Neural progenitor cell (in vitro differentiated cells): Measurements from ENCODE around the gene MX2. TPM values are rescaled to one million over a fixed set of nuclear protein-coding genes. Genes with fewer than 3 reads are reported as not detected.

ENCODE experiments used
- DNase-seq: peaks from one replicate; pipeline ENCODE4 v3.0.0-alpha.2; 2016; ENCODE audit warnings: low spot score
- H2AFZ ChIP-seq: fragments of 200-600 bp; sonication (generic); replicated peaks from 2 replicates; pipeline ENCODE4 v1.6.1; 2016; ENCODE audit warnings: antibody characterized with exemption
- H3F3A ChIP-seq: fragments of 200-600 bp; sonication (generic); 2 replicates; pipeline ENCODE4 v1.6.1; 2016; ENCODE audit warnings: antibody characterized with exemption, low read depth
- H3K27ac ChIP-seq: fragments of 200-600 bp; sonication (generic); 2 replicates; pipeline ENCODE4 v1.5.1; 2016; ENCODE audit warnings: mild to moderate bottlenecking
- H3K27me3 ChIP-seq: fragments of 200-600 bp; sonication (generic); 2 replicates; pipeline ENCODE4 v1.6.1; 2016; ENCODE audit warnings: mild to moderate bottlenecking, moderate library complexity
- H3K36me3 ChIP-seq: fragments of 200-600 bp; sonication (generic); 2 replicates; pipeline ENCODE4 v1.5.1; 2016
- H3K4me1 ChIP-seq: fragments of 200-600 bp; sonication (generic); 2 replicates; pipeline ENCODE4 v1.6.1; 2016; ENCODE audit warnings: mixed run types
- H3K4me2 ChIP-seq: fragments of 200-600 bp; sonication (generic); 2 replicates; pipeline ENCODE4 v1.6.1; 2016
- H3K4me3 ChIP-seq: fragments of 200-600 bp; sonication (generic); 2 replicates; pipeline ENCODE4 v1.5.1; 2016
- H3K79me2 ChIP-seq: fragments of 200-600 bp; sonication (generic); 2 replicates; pipeline ENCODE4 v1.6.1; 2016; ENCODE audit warnings: low read depth
- H3K9ac ChIP-seq: fragments of 200-600 bp; sonication (generic); 2 replicates; pipeline ENCODE4 v1.6.1; 2016
- H3K9me3 ChIP-seq: fragments of 200-600 bp; sonication (generic); 2 replicates; pipeline ENCODE4 v1.5.1; 2016; ENCODE audit warnings: low read depth
- H4K20me1 ChIP-seq: fragments of 200-600 bp; sonication (generic); 2 replicates; pipeline ENCODE4 v1.6.1; 2016; ENCODE audit warnings: low read depth
- H3K27ac Mint-ChIP-seq: 3 replicates; pipeline ENCODE4 v1.8.0; 2021; ENCODE audit warnings: mixed read lengths
- H3K27me3 Mint-ChIP-seq: 2 replicates; pipeline ENCODE4 v1.8.0; 2022; ENCODE audit warnings: low read depth, mild to moderate bottlenecking, inconsistent platforms, moderate library complexity, mixed read lengths; ENCODE audit not compliant: insufficient read depth
- H3K36me3 Mint-ChIP-seq: 3 replicates; pipeline ENCODE4 v1.8.0; 2021; ENCODE audit warnings: mixed read lengths
- H3K4me1 Mint-ChIP-seq: 3 replicates; pipeline ENCODE4 v1.8.0; 2021; ENCODE audit warnings: mixed read lengths
- H3K4me3 Mint-ChIP-seq: 3 replicates; pipeline ENCODE4 v1.8.0; 2021; ENCODE audit warnings: mild to moderate bottlenecking, moderate library complexity, mixed read lengths
- H3K9me3 Mint-ChIP-seq: 3 replicates; pipeline ENCODE4 v1.8.0; 2020; ENCODE audit warnings: mixed read lengths
- EZH2 ChIP-seq: fragments of 200-600 bp; sonication (generic); IDR thresholded peaks from 2 replicates; pipeline ENCODE4 v1.6.1; 2017; ENCODE audit warnings: antibody characterized with exemption, mild to moderate bottlenecking, moderate library complexity
- EZH2phosphoT487 ChIP-seq: fragments of 200-600 bp; sonication (generic); IDR thresholded peaks from 2 replicates; pipeline ENCODE4 v1.6.1; 2017; ENCODE audit warnings: antibody characterized with exemption
- total RNA-seq: library from RNA; depleted of rRNA; stranded (reverse); fragments of >200 nt; gene quantifications from 2 replicates; pipeline ENCODE4 v1.2.3, GENCODE V29; 2015; ENCODE audit warnings: low replicate concordance
- TF ChIP-seq, protein P1 (sequence below): fragments of 200-600 bp; sonication (generic); IDR thresholded peaks from 2 replicates; pipeline ENCODE4 v1.5.1; 2017; ENCODE audit warnings: antibody characterized with exemption, mild to moderate bottlenecking

The MX2 gene
- total RNA-seq, 1 donor from 2014 or later, result 3.3 TPM

DNA sequence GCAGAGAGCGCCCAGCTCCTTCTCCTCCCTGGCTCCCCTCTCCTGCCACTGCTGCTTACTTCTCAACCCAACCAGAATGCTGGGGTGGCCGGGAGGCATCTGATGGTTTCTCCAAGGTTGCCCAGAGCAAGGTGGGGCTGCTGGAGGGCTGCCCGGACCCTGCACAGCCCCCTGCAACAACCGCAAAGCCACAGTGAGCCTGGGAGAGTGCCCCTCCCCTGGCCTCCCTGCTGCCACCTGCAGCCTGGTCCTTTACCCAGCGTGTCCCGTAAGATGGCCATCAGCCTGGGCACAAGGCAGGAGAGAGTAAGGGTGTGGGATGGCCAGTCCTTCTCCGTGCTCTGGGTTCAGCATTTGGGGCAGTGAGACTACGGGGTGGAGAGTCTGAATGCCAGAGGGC, 17.0 kb downstream of the MX2 start:
- H4K20me1 ChIP-seq, result no peaks in the 10 kb centered on the region
- no peaks in the 10 kb centered on the region for H3K9me3 ChIP-seq
- H2AFZ ChIP-seq, result no peak overlapping the region
- H3K9me3 Mint-ChIP-seq, result peaks cover 5% of the 10 kb centered on the region
- DNase-seq, result no peak
- H3K4me3 Mint-ChIP-seq, result no peak overlapping the region
- no peaks in the 10 kb centered on the region for H3K79me2 ChIP-seq
- TF ChIP-seq EZH2phosphoT487, result no peak
- TF ChIP-seq, protein P1, sequence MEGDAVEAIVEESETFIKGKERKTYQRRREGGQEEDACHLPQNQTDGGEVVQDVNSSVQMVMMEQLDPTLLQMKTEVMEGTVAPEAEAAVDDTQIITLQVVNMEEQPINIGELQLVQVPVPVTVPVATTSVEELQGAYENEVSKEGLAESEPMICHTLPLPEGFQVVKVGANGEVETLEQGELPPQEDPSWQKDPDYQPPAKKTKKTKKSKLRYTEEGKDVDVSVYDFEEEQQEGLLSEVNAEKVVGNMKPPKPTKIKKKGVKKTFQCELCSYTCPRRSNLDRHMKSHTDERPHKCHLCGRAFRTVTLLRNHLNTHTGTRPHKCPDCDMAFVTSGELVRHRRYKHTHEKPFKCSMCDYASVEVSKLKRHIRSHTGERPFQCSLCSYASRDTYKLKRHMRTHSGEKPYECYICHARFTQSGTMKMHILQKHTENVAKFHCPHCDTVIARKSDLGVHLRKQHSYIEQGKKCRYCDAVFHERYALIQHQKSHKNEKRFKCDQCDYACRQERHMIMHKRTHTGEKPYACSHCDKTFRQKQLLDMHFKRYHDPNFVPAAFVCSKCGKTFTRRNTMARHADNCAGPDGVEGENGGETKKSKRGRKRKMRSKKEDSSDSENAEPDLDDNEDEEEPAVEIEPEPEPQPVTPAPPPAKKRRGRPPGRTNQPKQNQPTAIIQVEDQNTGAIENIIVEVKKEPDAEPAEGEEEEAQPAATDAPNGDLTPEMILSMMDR, result peak; percentile 23
- H3K36me3 ChIP-seq, result no peaks in the 10 kb centered on the region
- peaks cover 6% of the 10 kb centered on the region for H3K27me3 Mint-ChIP-seq
- no peaks in the 10 kb centered on the region for H3F3A ChIP-seq
- no peaks in the 10 kb centered on the region for H3K27me3 ChIP-seq
- H3K4me3 ChIP-seq, result no peak overlapping the region
- peaks cover 2% of the 10 kb centered on the region for H3K36me3 Mint-ChIP-seq
- H3K4me1 Mint-ChIP-seq, result no peaks in the 10 kb centered on the region
- H3K27ac ChIP-seq, result no peak overlapping the region
- H3K4me1 ChIP-seq, result no peaks in the 10 kb centered on the region
- no peak overlapping the region for H3K9ac ChIP-seq
- H3K4me2 ChIP-seq, result no peak overlapping the region
- H3K27ac Mint-ChIP-seq, result no peak overlapping the region

DNA sequence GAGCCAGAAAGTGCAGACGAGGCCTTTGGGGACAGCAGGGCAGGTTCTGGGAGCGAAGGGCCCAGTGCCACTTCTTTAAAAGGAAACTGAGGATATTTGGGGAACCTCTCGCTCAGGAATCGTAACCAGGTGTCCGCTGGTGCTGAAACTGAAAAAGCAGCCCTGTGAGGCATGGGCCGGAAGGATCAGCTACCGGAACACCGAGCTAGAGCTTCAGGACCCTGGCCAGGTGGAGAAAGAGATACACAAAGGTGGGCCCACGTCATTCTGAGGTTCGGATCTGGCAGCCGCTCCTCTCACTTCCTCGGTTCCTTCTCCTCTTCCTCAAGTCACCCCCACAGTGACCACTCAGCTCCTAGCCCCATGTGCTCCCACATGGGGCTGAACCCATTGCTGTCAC, 18.1 kb downstream of the MX2 start:
- H3K79me2 ChIP-seq, result no peaks in the 10 kb centered on the region
- TF ChIP-seq, protein P1, result no peak
- TF ChIP-seq EZH2 (no peak), EZH2phosphoT487 (no peak)
- no peak for DNase-seq
- Mint-ChIP-seq H3K27me3 (peaks cover 6% of the 10 kb centered on the region), H3K4me3 (no peak overlapping the region), H3K27ac (no peak overlapping the region), H3K9me3 (peaks cover 5% of the 10 kb centered on the region), H3K4me1 (no peaks in the 10 kb centered on the region), H3K36me3 (peaks cover 2% of the 10 kb centered on the region)
- no peak overlapping the region for H3K4me3 ChIP-seq
- no peaks in the 10 kb centered on the region for H3K27me3 ChIP-seq
- H3F3A ChIP-seq, result no peaks in the 10 kb centered on the region
- no peak overlapping the region for H3K4me2 ChIP-seq
- no peak overlapping the region for H3K9ac ChIP-seq
- no peaks in the 10 kb centered on the region for H3K36me3 ChIP-seq
- no peak overlapping the region for H2AFZ ChIP-seq
- no peaks in the 10 kb centered on the region for H3K4me1 ChIP-seq
- no peak overlapping the region for H3K27ac ChIP-seq
- H4K20me1 ChIP-seq, result no peaks in the 10 kb centered on the region
- H3K9me3 ChIP-seq, result no peaks in the 10 kb centered on the region

DNA sequence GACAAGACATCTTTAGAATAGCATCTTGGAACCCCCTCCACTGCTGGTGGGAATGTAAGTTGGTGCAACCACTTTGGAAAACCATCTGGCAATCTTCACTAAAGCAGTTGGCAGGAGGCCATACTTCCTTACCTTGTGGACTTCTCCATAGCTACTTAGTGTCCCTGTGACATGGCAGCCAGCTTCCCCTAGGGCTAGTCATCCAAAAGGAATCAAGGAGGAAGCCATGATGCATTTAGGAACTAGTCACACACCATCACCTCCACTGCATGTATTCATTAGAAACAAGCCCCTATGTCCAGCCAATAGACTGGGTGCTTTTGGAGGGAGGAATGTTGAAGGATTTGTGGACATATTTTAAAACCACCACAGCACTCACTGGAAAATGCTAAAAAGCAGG, 19.9 kb downstream of the MX2 start:
- H3K79me2 ChIP-seq, result no peaks in the 10 kb centered on the region

More for the DNA sequence above, 19.9 kb downstream of the MX2 start:
- Mint-ChIP-seq H3K36me3 (peaks cover 2% of the 10 kb centered on the region), H3K27me3 (peaks cover 6% of the 10 kb centered on the region), H3K27ac (no peak overlapping the region), H3K9me3 (peaks cover 5% of the 10 kb centered on the region), H3K4me3 (no peak overlapping the region), H3K4me1 (no peaks in the 10 kb centered on the region)
- no peak overlapping the region for H3K4me3 ChIP-seq
- DNase-seq, result no peak
- H3K9ac ChIP-seq, result no peak overlapping the region
- H3K36me3 ChIP-seq, result no peaks in the 10 kb centered on the region
- H3K9me3 ChIP-seq, result no peaks in the 10 kb centered on the region
- no peaks in the 10 kb centered on the region for H3K4me1 ChIP-seq
- H3K27ac ChIP-seq, result no peak overlapping the region
- no peaks in the 10 kb centered on the region for H3K27me3 ChIP-seq
- TF ChIP-seq EZH2, result no peak
- TF ChIP-seq, protein P1, result no peak
- no peak for TF ChIP-seq EZH2phosphoT487
- H4K20me1 ChIP-seq, result no peaks in the 10 kb centered on the region
- H3F3A ChIP-seq, result no peaks in the 10 kb centered on the region
- no peak overlapping the region for H2AFZ ChIP-seq
- no peak overlapping the region for H3K4me2 ChIP-seq
